Measurements from ENCODE around the gene IGFBP5. TPM values are rescaled to one million over a fixed set of nuclear protein-coding genes. Genes with fewer than 3 reads are reported as not detected.

Gene IGFBP5
- total RNA-seq, 2 experiments from 2014 or later, result not detected

DNA sequence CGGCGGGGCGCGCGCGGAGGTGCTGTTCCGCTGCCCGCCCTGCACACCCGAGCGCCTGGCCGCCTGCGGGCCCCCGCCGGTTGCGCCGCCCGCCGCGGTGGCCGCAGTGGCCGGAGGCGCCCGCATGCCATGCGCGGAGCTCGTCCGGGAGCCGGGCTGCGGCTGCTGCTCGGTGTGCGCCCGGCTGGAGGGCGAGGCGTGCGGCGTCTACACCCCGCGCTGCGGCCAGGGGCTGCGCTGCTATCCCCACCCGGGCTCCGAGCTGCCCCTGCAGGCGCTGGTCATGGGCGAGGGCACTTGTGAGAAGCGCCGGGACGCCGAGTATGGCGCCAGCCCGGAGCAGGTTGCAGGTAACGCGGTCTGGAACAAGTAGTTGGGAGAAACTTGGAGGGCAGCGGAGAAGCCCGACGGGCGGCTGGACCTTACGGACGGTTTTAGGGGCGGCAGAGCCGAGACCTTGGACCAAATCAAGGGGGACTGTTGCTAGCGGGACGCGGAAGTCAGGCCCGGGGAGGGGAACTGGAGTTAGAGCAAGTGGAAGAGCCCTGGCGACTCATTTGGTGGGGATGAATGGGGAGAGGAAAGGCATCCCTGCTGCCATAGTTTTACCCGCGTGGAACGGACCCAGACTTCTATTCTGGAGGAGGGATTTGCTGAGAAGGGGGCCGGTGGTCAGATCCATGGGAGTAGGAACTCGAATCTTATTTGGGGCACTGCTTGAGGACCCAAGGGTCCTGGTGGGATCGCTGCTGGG lies 61.6 kb downstream of the IGFBP5 start:
- CTCF ChIA-PET (ENCODE audit: unreplicated experiment), result no interaction called here
- H3K4me2 ChIP-seq (ENCODE audit: low read length), result no peak overlapping the region
- H3K36me3 ChIP-seq (ENCODE audit: insufficient read depth, low read length), result no peaks in the 10 kb centered on the region
- no peaks in the 10 kb centered on the region for H3K4me1 ChIP-seq (ENCODE audit: insufficient read depth, low read length, poor library complexity, severe bottlenecking)
- H3K79me2 ChIP-seq (ENCODE audit: insufficient read depth, low read depth, low read length), result no peaks in the 10 kb centered on the region
- no peak overlapping the region for H3K4me3 ChIP-seq (ENCODE audit: low read depth, low read length, poor library complexity, severe bottlenecking)
- no peaks in the 10 kb centered on the region for H4K20me1 ChIP-seq (ENCODE audit: insufficient read depth, low read length)
- no peak overlapping the region for H2AFZ ChIP-seq (ENCODE audit: low read length)
- no TSS peak for BruUV-seq (replicated peaks)
- no peak overlapping the region for H3K27ac ChIP-seq (ENCODE audit: low read depth, low read length, poor library complexity, severe bottlenecking)
- no peaks in the 10 kb centered on the region for H3K9me2 ChIP-seq (ENCODE audit: insufficient read depth, low read length)
- POLR2A ChIA-PET, result no interaction called here
- intact Hi-C loops (cut with micrococcal nuclease; ENCODE audit: unreplicated experiment), result no loop called here
- H3K9me3 ChIP-seq (ENCODE audit: low read length), result no peaks in the 10 kb centered on the region
- TF ChIP-seq, protein P1, sequence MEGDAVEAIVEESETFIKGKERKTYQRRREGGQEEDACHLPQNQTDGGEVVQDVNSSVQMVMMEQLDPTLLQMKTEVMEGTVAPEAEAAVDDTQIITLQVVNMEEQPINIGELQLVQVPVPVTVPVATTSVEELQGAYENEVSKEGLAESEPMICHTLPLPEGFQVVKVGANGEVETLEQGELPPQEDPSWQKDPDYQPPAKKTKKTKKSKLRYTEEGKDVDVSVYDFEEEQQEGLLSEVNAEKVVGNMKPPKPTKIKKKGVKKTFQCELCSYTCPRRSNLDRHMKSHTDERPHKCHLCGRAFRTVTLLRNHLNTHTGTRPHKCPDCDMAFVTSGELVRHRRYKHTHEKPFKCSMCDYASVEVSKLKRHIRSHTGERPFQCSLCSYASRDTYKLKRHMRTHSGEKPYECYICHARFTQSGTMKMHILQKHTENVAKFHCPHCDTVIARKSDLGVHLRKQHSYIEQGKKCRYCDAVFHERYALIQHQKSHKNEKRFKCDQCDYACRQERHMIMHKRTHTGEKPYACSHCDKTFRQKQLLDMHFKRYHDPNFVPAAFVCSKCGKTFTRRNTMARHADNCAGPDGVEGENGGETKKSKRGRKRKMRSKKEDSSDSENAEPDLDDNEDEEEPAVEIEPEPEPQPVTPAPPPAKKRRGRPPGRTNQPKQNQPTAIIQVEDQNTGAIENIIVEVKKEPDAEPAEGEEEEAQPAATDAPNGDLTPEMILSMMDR (conservative IDR thresholded peaks at IDR 0.05; ENCODE audit: low read length), result no peak
- TF ChIP-seq EZH2phosphoT487 (IDR thresholded peaks at IDR 0.05; ENCODE audit: borderline replicate concordance, low read depth, low read length), result no peak
- no peak for DNase-seq (ENCODE audit: low spot score)

DNA sequence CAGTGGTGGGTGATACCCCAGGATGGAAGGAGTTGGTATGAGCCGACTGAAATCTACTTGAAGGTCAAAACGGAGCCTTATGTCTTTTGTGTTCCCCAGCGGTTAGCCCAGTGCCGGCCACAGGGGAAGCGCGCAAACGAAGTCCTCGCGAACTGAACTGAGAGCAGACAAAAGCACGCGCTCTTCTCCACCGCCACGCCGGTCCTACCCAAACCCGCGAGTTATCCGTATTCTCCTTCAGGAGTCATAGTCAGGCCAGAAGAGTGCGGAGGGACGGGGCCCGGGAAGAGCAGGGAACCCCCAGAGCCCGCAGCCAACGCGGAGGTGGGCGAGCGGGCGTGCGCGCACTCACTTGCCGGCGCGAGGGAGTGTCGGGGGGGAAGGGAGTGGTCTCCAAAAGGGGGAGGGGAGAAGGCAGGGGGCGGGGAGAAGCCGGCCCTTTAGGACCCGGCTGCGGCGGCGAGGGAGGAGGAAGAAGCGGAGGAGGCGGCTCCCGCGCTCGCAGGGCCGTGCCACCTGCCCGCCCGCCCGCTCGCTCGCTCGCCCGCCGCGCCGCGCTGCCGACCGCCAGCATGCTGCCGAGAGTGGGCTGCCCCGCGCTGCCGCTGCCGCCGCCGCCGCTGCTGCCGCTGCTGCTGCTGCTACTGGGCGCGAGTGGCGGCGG lies 62.3 kb downstream of the IGFBP5 start, which contains the start of gene IGFBP2:
IGFBP2 (plus strand) TSS at position 469 of the 664 bp plus-strand sequence; CDS start at position 573, 104 bp downstream.
- BruUV-seq (replicated peaks), result no TSS peak
- CTCF ChIA-PET (ENCODE audit: unreplicated experiment), result no interaction called here
- Histone ChIP-seq H3K79me2 (ENCODE audit: insufficient read depth, low read depth, low read length) (no peaks in the 10 kb centered on the region), H3K9me3 (ENCODE audit: low read length) (no peaks in the 10 kb centered on the region), H3K4me1 (ENCODE audit: insufficient read depth, low read length, poor library complexity, severe bottlenecking) (no peaks in the 10 kb centered on the region), H3K4me3 (ENCODE audit: low read depth, low read length, poor library complexity, severe bottlenecking) (no peak within 1 kb of the TSS), H2AFZ (ENCODE audit: low read length) (no peak within 1 kb of the TSS), H3K4me2 (ENCODE audit: low read length) (no peak within 1 kb of the TSS), H3K9me2 (ENCODE audit: insufficient read depth, low read length) (no peaks in the 10 kb centered on the region), H3K36me3 (ENCODE audit: insufficient read depth, low read length) (no peaks in the 10 kb centered on the region), H4K20me1 (ENCODE audit: insufficient read depth, low read length) (no peaks in the 10 kb centered on the region), H3K27ac (ENCODE audit: low read depth, low read length, poor library complexity, severe bottlenecking) (no peak within 1 kb of the TSS)
- no peak for DNase-seq (ENCODE audit: low spot score)
- intact Hi-C loops (cut with micrococcal nuclease; ENCODE audit: unreplicated experiment), result no loop called here
- POLR2A ChIA-PET, result no interaction called here
- no peak for TF ChIP-seq EZH2phosphoT487 (IDR thresholded peaks at IDR 0.05; ENCODE audit: borderline replicate concordance, low read depth, low read length)
- TF ChIP-seq, protein P1 (conservative IDR thresholded peaks at IDR 0.05; ENCODE audit: low read length), result no peak
